GM12892 (cell line): ENCODE measurements around the gene IVD.

Experiments used
- POLR2A ChIP-seq: IDR thresholded peaks from 2 replicates; pipeline ENCODE4 v1.6.1; 2011; ENCODE audit warnings: low read depth, low read length, control low read depth
- POLR2AphosphoS5 ChIP-seq: IDR thresholded peaks from 2 replicates; pipeline ENCODE4 v1.6.1; 2011; ENCODE audit warnings: low read depth, low read length, control low read depth
- TAF1 ChIP-seq: IDR thresholded peaks from 2 replicates; pipeline ENCODE4 v1.6.1; 2011; ENCODE audit warnings: low read depth, mild to moderate bottlenecking, control low read depth, low read length, borderline replicate concordance

DNA sequence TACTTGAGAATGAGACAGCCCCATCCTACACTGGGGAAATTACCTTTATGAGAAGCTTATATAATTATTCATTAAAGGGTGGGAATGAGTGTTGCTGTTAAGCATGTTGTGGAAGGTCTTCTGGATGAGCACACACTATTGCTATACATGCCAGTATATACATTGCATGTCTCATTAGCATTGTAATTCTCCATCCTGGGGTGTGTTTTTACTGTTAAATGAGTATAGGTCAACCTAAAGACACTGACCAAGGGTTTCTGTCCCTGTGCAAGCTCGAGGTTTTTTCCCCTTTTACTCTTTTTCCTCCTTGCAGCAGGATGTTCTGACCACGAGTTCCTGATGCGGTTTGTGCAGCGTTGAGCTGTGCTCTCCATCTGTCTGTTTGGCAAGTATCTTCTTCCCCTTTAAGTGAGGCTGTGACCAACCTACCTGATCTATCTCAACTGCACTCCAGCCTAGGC is 7.2 kb upstream of the IVD start:
- no peak for TF ChIP-seq POLR2A
- no peak for TF ChIP-seq POLR2AphosphoS5
- TF ChIP-seq TAF1 = no peak
